ENCODE results near the gene PCLAF. TPM values are rescaled to one million over a fixed set of nuclear protein-coding genes. Genes with fewer than 3 reads are reported as not detected.
"Not testable (repeated sequence)": the region's sequence is repeated elsewhere in the genome, so short reads cannot be mapped to it uniquely, and the experiment has no call there.

Gene PCLAF
- total RNA-seq, 2 donors from 2014 or later, result 61.5 to 101 TPM

DNA sequence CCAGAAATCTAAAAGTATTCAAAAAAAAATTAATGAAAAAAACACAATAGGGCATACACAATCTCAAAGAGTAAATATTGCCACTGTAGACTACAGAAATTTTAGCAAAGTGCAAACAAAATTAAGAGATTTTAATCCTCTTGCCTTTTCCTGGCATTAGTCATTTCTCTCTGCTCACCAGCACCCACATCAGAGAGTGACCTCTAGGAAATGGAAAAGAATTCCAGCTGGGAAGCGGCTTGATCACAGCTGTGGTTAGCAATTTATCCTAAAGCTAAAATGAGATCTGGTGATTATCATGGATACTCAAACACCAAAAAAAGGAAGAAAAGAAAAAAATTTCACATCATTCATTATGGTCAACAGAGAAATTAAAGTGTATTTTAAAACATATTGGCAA, 32.8 kb downstream of the PCLAF start:
- peaks cover 56% of the 10 kb centered on the region for H3K36me3 Mint-ChIP-seq (ENCODE audit: low read depth)
- no peak overlapping the region for H3K4me3 Mint-ChIP-seq
- no peaks in the 10 kb centered on the region for H3K9me3 Mint-ChIP-seq
- peaks cover 5% of the 10 kb centered on the region for H3K4me1 Mint-ChIP-seq
- no peak for ATAC-seq (replicated peaks)
- no peaks in the 10 kb centered on the region for H3K27me3 Mint-ChIP-seq
- H3K27ac Mint-ChIP-seq, result no peak overlapping the region

DNA sequence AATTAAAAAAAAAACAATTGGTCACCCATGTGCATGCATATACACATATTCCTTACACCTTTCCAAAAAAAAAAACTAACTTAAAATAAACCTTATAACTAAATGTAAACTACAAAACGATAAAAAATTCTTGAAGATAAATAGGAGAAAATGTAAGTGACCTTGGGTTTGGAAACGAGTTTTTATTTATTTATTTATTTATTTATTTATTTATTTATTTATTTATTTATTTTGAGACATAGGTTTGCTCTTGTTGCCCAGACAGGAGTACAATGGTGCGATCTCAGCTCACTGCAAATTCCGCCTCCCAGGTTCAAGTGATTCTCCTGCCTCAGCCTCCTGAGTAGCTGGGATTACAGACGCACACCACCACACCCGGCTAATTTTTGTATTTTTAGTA, 35.0 kb downstream of the PCLAF start:
- H3K4me3 Mint-ChIP-seq; ATAC-seq (replicated peaks); H3K4me1 Mint-ChIP-seq; H3K27me3 Mint-ChIP-seq; H3K9me3 Mint-ChIP-seq; H3K27ac Mint-ChIP-seq: not testable (repeated sequence)
- H3K36me3 Mint-ChIP-seq (ENCODE audit: low read depth), result peaks cover 72% of the 10 kb centered on the region

DNA sequence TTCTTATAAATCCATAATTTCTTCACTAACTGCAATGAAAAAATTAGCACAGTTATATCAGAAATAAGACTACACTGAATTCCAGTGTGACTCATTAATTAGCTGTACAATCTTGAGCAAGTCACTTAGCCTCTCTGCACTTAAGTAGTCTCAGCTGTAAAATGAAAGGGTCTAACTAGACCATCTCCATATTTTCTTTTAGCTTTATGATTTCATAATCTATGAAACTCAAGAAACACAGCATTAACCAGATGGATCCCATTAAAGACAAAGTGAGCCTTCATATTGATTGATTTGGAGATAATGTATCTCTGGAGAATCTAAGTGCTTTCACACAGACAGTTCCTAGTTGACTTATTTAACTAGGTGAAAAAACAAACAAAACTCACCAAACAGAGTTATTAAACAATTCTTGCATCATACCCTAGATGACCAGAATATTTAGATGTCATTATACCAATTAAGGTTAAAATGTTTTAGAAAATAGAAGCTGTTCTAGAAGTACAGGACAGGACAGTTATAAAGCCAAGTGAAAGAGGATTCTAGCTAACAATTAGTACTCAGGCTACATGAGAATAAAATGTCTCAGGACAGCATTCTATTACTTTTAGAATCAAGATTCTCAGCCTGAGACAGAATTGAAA, 36.5 kb downstream of the PCLAF start:
- H3K4me1 Mint-ChIP-seq, result peaks cover 10% of the 10 kb centered on the region
- H3K27ac Mint-ChIP-seq, result no peak overlapping the region
- H3K9me3 Mint-ChIP-seq, result no peaks in the 10 kb centered on the region
- no peak overlapping the region for H3K4me3 Mint-ChIP-seq
- H3K36me3 Mint-ChIP-seq (ENCODE audit: low read depth), result peaks cover 71% of the 10 kb centered on the region
- no peaks in the 10 kb centered on the region for H3K27me3 Mint-ChIP-seq
- ATAC-seq (replicated peaks), result no peak

DNA sequence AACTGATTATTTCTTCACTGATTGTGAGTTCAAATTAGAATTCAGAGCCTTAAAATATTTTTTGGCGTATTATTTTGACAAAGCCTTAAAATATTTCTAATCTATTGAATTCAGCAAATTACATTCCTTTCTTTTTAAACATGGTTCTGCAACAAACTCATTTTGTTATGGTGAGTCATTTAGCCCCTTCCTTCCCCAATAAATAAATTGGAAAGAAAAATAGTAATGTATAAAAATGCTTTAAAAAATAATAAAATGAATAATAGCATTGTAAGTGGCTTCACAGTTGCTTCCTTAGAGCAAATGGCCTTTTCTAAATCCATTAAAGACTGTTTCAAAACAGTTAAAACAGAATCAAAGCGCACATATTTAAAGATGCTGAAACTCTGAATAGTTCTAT, 37.4 kb downstream of the PCLAF start:
- Mint-ChIP-seq H3K4me3 (no peak overlapping the region), H3K27me3 (no peaks in the 10 kb centered on the region), H3K27ac (no peak overlapping the region), H3K4me1 (peaks cover 10% of the 10 kb centered on the region), H3K9me3 (no peaks in the 10 kb centered on the region), H3K36me3 (ENCODE audit: low read depth) (peaks cover 68% of the 10 kb centered on the region)
- no peak for ATAC-seq (replicated peaks)

DNA sequence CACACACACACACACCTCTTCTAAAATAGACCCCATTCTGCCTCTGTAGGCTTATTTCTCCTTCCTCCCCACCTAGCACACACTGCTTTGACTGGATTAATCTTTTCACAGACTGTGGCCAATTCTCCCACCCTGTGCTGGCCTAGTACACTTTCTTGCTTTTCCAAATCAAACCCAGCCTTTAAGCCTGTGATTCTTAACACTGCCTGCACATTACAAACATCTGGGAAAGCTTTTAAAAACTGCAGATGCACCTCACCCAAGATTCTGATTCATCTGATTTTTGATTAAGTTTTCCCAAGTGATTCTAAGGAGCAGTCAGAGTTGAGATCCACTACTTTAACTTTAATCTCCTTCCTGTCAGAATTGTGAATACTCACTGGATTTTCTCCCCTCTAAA, 38.0 kb downstream of the PCLAF start:
- no peaks in the 10 kb centered on the region for H3K9me3 Mint-ChIP-seq
- no peak overlapping the region for H3K4me3 Mint-ChIP-seq
- H3K27ac Mint-ChIP-seq, result no peak overlapping the region
- no peak for ATAC-seq (replicated peaks)
- peaks cover 10% of the 10 kb centered on the region for H3K4me1 Mint-ChIP-seq
- peaks cover 63% of the 10 kb centered on the region for H3K36me3 Mint-ChIP-seq (ENCODE audit: low read depth)
- H3K27me3 Mint-ChIP-seq, result no peaks in the 10 kb centered on the region

DNA sequence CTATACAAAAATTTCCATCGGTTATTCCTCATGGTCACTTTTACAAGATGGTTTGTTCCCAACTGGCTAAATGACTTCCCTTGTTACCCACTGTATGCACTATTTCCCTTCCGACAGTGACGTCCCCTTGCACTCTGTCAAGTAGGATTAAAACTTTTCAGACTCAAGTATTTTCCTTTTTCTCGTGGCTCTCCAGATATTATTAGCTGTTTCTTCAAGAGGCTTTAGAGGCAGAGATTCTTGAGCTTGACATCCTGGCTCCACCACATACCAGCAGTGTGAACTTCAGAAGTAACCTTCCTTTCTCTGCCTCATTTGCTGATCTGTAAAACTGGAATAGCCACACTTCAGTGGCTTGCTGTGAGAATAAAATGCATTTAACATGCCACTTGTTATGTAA, 39.3 kb downstream of the PCLAF start:
- Mint-ChIP-seq H3K4me3 (no peak overlapping the region), H3K27ac (no peak overlapping the region), H3K36me3 (ENCODE audit: low read depth) (peaks cover 57% of the 10 kb centered on the region), H3K27me3 (no peaks in the 10 kb centered on the region), H3K9me3 (no peaks in the 10 kb centered on the region), H3K4me1 (peaks cover 15% of the 10 kb centered on the region)
- ATAC-seq (replicated peaks), result no peak

DNA sequence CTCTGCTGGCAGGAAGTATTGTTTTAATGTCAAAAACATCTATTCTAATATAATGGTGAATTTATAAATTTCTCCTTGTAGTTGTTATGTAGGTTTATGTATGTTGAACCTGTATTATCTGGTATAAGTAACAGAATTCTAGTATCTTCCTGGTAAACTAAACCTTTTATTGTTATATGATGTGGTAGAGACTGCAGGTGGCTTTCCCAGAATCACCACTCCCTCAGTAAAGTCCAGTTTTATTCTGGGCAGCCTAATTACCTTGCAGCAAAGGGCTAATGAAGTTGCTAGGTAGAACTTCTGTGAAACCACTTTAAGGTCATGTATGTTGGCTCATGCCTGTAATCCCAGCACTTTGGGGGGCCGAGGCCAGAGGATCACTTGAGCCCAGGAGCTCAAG, 40.9 kb downstream of the PCLAF start:
- no peak for ATAC-seq (replicated peaks)
- peaks cover 47% of the 10 kb centered on the region for H3K36me3 Mint-ChIP-seq (ENCODE audit: low read depth)
- H3K27ac Mint-ChIP-seq, result no peak overlapping the region

DNA sequence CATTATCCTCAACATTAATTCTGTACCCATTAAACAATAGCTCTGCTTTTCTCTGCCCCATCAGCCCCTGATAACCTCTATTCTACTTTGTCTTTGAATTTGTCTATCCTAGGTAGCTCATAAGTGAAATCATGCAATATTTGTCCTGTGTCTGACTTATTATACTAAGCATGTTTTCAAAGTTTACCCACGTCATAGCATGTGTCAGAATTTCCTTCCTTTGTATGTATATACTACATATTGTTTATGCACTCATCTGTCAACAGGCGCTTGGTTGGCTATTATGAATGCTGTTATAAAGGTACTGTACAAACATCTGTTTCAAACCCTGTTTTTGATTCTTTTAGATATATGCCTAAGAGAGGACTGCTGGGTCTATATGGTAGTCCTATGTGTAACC, 43.5 kb downstream of the PCLAF start:
- H3K36me3 Mint-ChIP-seq (ENCODE audit: low read depth), result peaks cover 43% of the 10 kb centered on the region
- peak overlapping the region; percentile 20 for H3K27ac Mint-ChIP-seq
- no peaks in the 10 kb centered on the region for H3K27me3 Mint-ChIP-seq
- peaks cover 26% of the 10 kb centered on the region for H3K4me1 Mint-ChIP-seq
- no peak for ATAC-seq (replicated peaks)
- H3K4me3 Mint-ChIP-seq, result no peak overlapping the region
- no peaks in the 10 kb centered on the region for H3K9me3 Mint-ChIP-seq

More for the DNA sequence above, 40.9 kb downstream of the PCLAF start:
- Mint-ChIP-seq H3K9me3 (no peaks in the 10 kb centered on the region), H3K4me3 (no peak overlapping the region), H3K27me3 (no peaks in the 10 kb centered on the region), H3K4me1 (peaks cover 24% of the 10 kb centered on the region)

DNA sequence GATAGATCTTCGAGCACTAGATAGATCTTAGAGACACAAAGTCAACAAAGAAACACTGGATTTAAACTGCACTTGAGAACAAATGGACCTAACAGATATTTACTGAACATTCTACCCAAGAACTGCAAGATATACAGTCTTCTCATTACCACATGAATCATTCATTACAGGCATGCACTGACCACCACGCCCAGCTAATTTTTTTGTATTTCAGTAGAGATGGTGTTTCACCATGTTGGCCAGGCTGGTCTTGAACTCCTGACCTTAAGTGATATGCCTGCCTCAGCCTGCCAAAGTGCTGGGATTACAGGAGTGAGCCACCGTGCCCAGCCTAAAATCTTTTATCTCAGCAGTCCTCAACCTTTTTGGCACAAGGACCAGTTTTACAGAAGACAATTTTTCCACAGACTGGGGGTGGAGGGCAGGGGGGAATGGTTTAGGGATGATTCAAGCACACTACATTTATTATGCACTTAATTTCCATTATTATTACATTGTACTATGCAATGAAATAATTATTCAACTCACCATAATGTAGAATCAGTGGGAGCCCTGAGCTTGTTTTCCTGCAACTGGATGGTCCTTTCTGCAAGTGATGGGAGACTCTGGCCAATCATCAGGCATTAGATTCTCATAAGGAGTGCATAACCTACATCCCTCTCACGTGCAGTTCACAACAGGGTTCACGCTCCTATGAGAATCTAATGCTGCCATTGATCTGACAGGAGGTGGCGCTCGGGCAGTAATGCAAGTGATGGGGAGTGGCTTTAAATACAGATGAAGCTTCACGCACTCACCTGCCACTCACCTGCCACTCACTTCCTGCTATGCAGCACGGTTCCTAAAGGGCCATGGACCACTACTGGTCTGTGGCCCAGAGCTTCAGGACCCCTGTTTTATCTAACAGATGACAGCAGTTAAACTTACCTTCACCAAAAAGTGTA, 47.0 kb downstream of the PCLAF start:
- Mint-ChIP-seq H3K27ac (peak overlapping the region; percentile 58), H3K4me1 (peaks cover 26% of the 10 kb centered on the region), H3K36me3 (ENCODE audit: low read depth) (peaks cover 15% of the 10 kb centered on the region), H3K9me3 (no peaks in the 10 kb centered on the region), H3K27me3 (no peaks in the 10 kb centered on the region), H3K4me3 (no peak overlapping the region)
- ATAC-seq (replicated peaks), result no peak

DNA sequence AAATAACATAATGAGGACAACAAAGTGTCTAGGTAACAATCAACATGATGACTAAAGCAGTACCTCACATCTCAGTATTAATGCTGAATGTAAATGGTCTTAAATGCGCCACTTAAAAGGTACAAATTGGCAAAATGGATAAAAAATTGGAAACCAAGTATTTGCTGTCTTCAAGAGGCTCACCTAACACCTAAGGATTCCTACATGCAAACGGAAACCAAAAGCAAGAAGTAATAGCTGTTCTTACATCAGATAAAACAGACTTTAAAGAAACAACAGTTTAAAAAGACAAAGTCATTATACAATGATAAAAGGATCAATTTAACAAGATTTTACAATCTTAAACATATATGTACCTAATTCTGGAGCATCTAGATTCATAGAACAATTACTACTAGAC, 47.7 kb downstream of the PCLAF start:
- peaks cover 26% of the 10 kb centered on the region for H3K4me1 Mint-ChIP-seq
- H3K4me3 Mint-ChIP-seq, result no peak overlapping the region
- ATAC-seq (replicated peaks), result no peak
- peaks cover 15% of the 10 kb centered on the region for H3K36me3 Mint-ChIP-seq (ENCODE audit: low read depth)
- H3K27ac Mint-ChIP-seq, result peak overlapping the region; percentile 37
- H3K9me3 Mint-ChIP-seq, result no peaks in the 10 kb centered on the region
- no peaks in the 10 kb centered on the region for H3K27me3 Mint-ChIP-seq

DNA sequence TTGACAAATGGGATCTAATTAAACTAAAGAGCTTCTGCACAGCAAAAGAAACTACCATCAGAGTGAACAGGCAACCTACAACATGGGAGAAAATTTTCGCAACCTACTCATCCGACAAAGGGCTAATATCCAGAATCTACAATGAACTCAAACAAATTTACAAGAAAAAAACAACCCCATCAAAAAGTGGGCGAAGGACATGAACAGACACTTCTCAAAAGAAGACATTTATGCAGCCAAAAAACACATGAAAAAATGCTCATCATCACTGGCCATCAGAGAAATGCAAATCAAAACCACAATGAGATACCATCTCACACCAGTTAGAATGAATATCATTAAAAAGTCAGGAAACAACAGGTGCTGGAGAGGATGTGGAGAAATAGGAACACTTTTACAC, 49.6 kb downstream of the PCLAF start:
- not testable (repeated sequence) for H3K27ac Mint-ChIP-seq; H3K4me3 Mint-ChIP-seq; H3K27me3 Mint-ChIP-seq; H3K9me3 Mint-ChIP-seq; H3K36me3 Mint-ChIP-seq (ENCODE audit: low read depth); ATAC-seq (replicated peaks)
- H3K4me1 Mint-ChIP-seq, result peaks cover 21% of the 10 kb centered on the region

DNA sequence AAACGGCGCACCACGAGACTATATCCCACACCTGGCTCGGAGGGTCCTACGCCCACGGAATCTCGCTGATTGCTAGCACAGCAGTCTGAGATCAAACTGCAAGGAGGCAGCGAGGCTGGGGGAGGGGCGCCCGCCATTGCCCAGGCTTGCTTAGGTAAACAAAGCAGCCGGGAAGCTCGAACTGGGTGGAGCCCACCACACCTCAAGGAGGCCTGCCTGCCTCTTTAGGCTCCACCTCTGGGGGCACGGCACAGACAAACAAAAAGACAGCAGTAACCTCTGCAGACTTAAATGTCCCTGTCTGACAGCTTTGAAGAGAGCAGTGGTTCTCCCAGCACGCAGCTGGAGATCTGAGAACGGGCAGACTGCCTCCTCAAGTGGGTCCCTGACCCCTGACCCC, 54.3 kb downstream of the PCLAF start:
- H3K4me3 Mint-ChIP-seq; H3K9me3 Mint-ChIP-seq; H3K27ac Mint-ChIP-seq; H3K27me3 Mint-ChIP-seq; H3K36me3 Mint-ChIP-seq (ENCODE audit: low read depth); ATAC-seq (replicated peaks); H3K4me1 Mint-ChIP-seq: not testable (repeated sequence)

DNA sequence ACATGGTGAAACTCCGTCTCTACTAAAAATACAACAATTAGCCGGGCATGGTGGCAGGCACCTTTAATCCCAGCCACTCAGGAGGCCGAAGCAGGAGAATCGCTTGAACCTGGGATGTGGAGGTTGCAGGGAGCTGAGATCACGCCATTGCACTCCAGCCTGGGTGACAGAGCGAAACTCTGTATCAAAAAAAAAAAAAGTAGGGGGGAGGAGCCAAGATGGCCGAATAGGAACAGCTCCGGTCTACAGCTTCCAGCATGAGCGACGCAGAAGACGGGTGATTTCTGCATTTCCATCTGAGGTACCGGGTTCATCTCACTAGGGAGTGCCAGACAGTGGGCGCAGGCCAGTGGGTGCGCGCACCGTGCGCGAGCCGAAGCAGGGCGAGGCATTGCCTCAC, 54.8 kb downstream of the PCLAF start:
- H3K4me3 Mint-ChIP-seq; H3K9me3 Mint-ChIP-seq; H3K36me3 Mint-ChIP-seq (ENCODE audit: low read depth); H3K4me1 Mint-ChIP-seq; H3K27ac Mint-ChIP-seq; ATAC-seq (replicated peaks); H3K27me3 Mint-ChIP-seq: not testable (repeated sequence)

DNA sequence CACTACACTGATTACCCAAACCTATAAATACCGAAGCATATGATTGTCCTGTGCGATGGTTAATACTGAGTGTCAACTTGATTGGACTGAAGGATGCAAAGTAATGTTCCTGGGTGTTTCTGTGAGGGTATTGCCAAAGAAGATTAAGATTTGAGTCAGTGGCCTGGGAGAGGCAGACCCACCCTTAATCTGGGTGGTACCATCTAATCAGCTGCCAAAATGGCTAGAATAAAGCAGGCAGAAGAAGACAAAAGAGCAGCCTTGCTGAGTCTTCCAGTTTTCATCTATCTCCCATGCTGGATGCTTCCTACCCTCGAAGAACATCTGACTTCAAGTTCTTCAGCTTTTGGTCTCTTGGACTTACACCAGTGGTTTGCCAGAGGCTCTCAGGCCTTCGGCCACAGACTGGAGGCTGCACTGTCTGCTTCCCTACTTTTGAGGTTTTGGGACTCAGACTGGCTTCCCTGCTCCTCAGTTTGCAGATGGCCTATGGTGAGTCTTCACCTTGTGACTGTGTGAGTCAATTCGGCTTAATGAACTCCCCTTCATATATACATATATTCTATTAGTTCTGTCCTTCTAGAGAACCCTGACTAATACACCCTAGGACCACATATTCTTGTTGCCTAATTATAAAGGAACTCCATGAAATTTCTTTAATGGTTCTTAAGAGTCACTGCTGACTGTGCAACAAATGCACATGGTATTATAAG, 56.9 kb downstream of the PCLAF start:
- H3K9me3 Mint-ChIP-seq, result no peaks in the 10 kb centered on the region
- no peaks in the 10 kb centered on the region for H3K4me1 Mint-ChIP-seq
- H3K36me3 Mint-ChIP-seq (ENCODE audit: low read depth), result no peaks in the 10 kb centered on the region
- H3K27ac Mint-ChIP-seq, result no peak overlapping the region
- no peak overlapping the region for H3K4me3 Mint-ChIP-seq
- no peaks in the 10 kb centered on the region for H3K27me3 Mint-ChIP-seq
- ATAC-seq (replicated peaks), result no peak

DNA sequence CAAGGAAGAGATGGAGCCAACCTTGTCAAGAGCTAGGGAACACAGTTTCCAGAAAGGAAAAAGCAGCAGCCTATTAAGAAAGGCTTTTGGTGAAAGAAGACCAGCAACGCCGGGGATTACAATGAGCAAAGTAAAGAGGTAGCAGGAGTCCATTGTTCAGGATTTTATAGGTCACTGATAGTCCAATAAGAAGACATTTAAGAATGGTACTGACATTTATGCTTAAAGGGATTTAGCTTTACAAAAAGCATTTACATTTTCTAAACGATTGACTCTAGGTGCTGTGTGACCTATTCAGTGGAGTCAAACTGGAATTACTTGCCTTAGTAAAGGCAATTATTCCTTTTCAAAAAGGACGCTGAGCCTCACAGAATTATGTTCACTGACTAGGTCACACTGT, 66.0 kb downstream of the PCLAF start:
- Mint-ChIP-seq H3K36me3 (ENCODE audit: low read depth) (peaks cover 8% of the 10 kb centered on the region), H3K27me3 (no peaks in the 10 kb centered on the region), H3K27ac (peak overlapping the region; percentile 63), H3K9me3 (no peaks in the 10 kb centered on the region), H3K4me1 (peaks cover 10% of the 10 kb centered on the region), H3K4me3 (no peak overlapping the region)
- no peak for ATAC-seq (replicated peaks)

All from activated T-helper 17 cell treated with anti-CD3 and anti-CD28 coated beads, Interleukin-2, amount 50 U/mL, for 72 hours (primary cell).